ENCODE results near the gene NQO2.

GRCh38 chr6:2968600-2969135, 31.0 kb upstream of the NQO2 start:
- TF ChIP-seq, protein P1, sequence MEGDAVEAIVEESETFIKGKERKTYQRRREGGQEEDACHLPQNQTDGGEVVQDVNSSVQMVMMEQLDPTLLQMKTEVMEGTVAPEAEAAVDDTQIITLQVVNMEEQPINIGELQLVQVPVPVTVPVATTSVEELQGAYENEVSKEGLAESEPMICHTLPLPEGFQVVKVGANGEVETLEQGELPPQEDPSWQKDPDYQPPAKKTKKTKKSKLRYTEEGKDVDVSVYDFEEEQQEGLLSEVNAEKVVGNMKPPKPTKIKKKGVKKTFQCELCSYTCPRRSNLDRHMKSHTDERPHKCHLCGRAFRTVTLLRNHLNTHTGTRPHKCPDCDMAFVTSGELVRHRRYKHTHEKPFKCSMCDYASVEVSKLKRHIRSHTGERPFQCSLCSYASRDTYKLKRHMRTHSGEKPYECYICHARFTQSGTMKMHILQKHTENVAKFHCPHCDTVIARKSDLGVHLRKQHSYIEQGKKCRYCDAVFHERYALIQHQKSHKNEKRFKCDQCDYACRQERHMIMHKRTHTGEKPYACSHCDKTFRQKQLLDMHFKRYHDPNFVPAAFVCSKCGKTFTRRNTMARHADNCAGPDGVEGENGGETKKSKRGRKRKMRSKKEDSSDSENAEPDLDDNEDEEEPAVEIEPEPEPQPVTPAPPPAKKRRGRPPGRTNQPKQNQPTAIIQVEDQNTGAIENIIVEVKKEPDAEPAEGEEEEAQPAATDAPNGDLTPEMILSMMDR (IDR thresholded peaks at IDR 0.05) = no peak
- TF ChIP-seq POLR2A (IDR thresholded peaks at IDR 0.05) = no peak

Measured in ovary (tissue), 3 donors.